GM18520 (cell line): Measurements from ENCODE around the gene CREB3L2.
"Not testable (repeated sequence)": the region's sequence is repeated elsewhere in the genome, so short reads cannot be mapped to it uniquely, and the experiment has no call there.

Source experiments
- ATAC-seq: cut with Tn5 transposase; IDR thresholded peaks from one replicate; pipeline ENCODE4 v1.9.1; 2021; ENCODE audit not compliant: unreplicated experiment

Gene CREB3L2

DNA sequence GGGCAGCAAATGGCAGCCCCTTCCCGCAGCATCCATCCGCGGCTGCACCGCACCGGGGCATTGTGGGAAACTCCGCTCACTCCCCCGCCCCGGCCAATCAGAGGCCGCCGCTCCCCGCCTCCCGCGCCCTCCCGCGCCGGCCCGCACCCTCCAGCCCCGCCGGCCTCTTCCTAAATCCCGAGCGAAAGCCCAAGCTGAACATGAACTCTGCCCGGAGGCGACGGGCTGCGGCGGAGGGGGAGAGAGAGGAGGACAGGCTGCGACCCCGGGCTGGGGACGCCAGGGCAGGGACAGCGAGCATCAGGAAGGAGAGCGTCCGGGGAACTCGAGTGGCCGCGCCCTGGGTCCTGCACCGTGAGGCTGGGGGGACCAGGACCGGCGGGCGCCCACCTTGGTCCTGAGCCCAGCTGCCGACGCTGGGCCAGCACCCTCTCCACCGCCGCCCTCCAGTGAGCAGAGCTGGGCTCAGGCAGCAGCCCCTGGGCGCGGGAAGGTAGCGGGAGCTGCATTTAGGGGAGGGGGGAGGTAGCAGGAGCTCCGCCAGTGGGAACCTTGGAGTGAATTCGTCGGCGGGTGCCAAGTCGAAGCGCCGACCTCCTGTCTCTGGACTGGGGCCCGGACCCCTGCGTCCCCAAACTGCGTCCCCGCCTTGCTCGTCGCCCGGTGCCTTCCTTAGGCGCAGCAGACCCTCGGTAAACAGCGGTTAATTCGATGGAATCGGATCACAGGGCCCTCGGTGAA, 154.9 kb downstream of the CREB3L2 start, which contains the start of gene DGKI:
Gene DGKI (minus strand): TSS at position 148 of the 741 bp plus-strand sequence.
- ATAC-seq = no peak

DNA sequence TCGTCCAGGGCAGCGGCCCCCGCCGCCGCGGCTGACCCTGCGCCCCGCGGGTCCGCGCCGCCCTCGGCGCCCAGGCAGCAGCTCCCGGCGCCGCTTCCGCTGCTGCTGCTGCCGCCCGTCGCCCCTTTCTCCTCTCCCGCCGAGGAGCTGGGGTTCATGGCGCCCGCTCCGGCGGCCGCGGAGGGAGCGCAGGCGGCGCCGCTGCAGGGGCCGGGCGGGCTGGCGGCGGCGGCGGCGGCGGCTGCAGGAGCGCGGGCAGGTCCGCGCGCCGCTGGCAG, 155.4 kb downstream of the CREB3L2 start:
- ATAC-seq = no peak

DNA sequence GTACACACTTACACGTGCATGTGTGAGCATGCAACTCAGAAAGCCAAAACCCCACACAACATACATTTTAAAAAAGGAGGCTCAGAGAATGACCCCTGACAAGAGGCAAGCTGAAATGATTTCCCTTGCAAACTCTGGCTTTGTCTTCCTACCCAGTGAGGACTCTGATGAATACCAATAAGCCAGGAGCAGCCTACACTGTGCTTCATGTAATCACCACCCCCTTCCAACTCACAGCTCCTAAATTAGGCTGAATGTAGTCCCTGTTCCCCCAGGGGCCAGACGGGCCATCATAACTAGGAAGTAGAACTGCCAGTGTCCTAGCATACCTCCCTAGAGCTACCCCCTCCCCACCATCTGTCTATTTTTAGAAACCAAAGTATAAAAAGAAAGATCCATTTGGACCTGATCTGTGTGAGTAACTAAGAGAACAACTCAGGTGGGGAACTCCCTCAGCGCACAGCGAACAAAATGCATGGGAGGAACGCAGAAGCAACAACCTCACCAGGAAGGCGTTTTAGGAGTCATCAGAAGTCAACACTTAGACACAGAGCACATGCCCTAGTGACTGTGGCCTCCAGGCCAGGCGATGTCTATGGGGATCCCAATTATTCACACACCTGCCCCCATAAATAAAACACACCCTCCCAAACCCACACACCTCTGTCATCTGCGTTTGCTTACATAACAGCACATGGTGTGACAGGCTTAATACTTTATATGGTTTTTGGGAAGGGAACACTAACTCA, 157.0 kb downstream of the CREB3L2 start:
- ATAC-seq = no peak

DNA sequence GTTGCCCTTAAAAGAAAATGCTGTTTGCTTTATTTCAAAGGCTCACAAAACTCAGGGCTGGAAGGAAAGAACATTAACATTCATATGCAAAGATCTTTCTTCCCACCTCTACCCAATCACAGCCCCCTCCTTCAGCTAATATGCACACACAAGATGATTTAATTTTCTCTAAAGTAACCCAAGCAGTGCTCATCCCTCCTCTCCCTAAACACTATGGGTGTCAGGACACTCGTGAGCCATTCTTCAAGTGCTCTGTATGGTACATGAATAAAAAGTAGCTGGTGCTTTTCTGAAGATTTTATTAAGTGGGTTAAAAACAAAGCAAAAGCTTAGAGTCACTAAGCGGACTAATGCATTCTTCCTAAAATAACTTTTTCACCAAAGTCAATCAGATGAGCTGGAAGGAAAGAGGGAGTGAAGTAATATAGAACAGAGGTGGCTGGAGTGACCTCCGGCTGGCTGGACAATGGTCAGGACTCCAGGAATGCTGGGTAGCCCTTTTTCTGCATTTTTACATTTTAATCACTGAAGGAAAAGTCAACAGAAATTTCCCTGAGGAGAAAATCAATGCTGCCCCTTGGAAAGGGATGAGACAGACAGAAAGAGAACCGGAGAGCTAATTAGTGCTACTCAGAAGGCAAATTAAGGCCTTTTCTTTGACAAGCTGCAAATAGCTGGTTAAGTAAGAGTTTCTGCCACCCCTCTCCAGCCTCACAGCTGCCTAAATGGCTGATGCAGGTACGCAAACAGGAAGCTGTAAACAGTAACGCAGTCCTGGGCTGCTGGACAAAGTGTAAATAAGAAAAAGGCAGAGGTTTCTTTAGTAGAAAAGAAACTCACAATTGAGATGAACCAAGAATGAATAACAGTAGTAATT, 161.7 kb downstream of the CREB3L2 start:
- ATAC-seq = no peak

DNA sequence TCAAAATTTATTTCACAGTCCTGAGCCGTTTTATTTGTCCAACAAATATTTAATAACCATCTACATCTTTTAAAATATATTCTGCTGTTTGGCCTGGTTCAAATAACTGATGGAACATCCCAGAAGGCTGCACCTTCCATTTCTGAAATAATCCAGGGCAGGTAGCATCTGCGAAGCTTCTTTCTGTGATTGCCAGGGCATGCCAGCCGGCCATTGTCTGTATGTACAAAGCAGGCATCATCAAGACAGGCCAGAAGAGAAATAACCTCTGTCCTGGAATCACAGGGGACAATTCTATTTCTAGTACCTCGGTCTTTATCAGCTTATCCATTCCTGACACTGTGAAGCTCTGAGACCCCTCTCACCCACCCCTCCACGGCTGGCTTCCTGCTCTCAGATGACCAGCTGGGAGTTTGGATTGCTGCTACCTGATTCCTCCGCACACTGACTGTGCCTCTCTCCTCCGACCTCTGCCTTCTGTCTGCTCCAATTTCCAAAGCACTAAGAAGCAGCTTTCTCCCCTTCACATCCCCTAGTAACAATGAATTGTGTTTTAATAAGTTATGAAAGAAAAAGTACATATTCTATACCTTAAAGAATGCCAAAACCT, 163.1 kb downstream of the CREB3L2 start:
- ATAC-seq = no peak

DNA sequence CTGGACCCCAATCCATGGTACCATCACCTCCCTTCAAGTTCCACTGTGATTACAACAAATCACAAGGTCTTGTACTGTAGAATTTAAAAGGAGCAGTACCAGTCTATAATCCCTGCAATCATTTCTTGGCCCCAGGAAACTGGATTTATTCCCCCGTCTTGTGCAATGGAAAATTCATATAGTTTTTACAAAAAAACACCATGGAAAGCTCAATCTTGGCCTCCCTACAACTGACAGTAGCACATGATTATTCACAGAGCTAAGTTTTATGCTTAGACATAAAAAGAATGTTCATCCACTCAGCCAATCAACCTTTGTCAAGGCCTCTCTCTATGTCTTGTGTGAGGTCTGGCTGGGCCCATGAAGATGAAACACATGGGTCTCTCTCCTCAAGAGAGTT, 165.3 kb downstream of the CREB3L2 start:
- no peak for ATAC-seq

DNA sequence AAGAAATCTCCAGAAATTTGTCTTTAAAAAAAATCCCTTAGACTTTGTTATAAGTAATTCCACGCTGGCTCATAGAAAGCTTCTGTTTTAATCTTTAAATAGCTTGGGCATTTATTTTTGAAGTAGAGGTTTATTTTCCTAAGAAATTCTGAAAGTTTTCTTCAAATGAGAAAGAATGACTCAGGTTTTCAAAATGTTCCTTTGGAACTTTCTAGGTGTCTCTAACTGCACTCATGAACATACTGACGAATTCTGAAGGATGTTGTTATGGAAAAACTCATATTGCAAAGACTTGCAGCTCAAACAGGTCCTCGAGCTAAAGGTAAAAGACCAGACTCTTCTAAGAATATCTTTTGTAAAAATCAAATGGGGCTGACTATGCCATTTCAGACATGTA, 165.8 kb downstream of the CREB3L2 start:
- no peak for ATAC-seq

DNA sequence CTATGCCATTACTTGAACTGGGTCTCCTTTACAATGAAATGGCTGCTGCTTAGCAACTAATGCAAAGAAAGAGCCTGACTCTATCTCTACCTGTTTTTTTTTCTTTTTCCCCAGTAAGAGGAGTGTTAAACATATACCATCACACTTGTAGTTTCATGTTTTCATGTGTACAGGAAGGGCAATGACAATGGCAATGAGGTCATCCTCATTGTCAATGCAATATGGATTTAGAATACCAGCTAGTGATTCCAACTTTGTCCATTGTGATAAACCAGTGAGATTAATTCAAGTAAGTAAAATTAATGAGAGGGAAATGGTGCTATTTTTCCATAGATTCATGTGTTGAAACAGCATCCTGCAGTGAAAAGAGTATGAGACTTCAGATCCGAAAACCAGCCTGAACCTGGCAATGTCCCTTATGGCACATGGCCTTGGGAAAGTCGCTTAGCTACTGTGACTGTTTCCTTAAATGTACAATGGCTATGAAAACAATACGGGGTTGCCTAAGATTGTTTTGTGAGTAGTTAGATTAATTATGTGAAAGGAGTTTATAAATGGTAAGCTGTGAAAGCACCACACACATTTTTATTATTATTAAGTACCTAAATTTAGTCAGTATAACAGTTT, 166.3 kb downstream of the CREB3L2 start:
- ATAC-seq = no peak

DNA sequence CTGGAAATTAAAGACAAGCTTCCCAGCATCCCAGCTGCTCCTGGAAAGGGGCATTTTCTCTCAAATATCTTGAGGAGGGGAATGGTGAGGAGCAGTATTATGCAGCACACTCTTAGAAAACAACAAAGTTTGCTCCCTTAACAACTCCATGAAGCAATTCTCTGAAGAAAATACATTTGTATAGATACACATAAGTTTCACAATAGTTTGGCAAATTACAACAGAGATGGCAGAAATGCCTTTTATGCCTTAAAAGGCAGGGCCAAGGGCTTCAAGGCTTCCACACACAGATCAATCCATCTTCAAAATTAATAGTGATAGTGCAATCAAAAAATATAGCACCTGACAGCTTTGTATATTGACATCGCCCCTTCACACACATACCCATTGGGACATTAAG, 167.3 kb downstream of the CREB3L2 start:
- no peak for ATAC-seq

DNA sequence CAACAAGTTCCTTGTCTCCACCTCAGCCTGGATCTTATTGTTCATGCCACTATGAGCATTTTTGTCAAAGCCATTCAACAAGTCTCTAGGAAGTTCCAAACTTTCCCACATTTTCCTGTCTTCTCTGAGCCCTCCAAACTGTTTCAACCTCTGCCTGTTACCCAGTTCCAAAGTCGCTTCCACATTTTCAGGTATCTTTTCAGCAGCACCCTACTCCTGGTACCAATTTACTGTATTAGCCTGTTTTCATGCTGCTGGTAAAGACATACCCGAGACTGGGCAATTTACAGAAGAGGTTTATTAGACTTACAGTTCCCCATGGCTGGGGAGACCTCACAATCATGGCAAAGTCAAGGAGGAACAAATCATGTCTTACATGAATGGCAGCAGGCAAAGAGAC, 168.9 kb downstream of the CREB3L2 start:
- not testable (repeated sequence) for ATAC-seq

DNA sequence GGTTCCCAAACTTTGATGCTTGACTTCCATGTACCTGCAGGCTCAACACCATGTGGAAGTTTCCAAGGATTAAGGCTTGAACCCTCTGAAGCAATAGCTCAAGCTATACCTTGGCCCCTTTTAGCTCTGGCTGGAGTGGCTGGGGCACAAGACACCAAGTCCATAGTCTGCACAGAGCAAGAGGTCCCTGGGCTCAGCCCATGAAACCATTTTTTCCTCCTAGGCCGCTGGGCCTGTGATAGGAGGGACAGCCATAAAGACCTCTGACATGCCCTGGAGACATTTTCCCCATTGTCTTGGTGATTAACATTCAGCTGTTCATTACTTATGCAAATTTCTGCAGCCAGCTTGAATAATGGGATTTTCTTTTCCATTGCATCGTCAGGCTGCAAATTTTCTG, 169.5 kb downstream of the CREB3L2 start:
- no peak for ATAC-seq

DNA sequence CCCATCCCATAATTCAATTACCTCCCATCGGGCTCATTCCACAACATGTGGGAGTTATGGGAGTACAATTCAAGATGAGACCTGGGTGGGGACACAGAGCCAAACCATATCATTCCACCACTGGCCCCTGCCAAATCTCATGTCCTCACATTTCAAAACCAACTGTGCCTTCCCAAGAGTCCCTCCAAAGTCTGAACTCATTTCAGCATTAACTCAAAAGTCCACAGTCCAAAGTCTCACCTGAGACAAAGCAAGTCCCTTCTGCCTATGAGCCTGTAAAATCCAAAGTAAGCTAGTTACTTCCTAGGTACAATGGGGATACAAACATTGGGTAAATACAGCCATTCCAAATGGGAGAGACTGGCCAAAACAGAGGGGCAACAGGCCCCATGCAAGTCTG, 170.3 kb downstream of the CREB3L2 start:
- ATAC-seq = not testable (repeated sequence)

DNA sequence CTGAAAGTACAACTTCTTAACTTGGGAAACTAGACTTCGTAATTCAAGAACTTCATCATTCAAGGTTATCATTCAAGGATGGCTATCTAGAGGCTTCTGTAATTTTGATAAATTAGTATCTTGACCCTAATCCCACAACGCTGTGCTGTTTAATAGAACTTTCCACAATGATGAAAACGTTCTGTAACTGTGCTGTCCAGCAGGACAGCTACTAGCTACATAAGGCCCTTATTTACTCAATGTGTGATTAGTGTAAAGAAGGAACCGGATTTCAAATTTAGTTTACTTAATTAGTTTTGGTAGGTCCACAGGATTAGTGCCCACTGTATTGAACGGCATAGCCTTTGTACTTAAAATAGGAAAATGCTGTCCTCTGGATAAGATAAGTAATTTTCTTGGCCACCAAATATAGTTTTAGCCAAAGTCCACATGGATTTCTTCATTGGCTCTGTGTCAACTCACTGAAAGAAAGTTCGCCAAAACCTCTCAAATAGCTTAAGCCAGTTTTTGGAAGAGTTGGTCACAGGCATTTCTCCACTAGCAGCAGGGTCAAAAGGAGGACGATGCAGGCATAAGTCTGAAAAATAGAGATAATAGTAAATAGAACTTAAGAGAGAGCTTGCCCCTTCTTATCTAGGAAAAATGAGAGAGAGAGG, 172.4 kb downstream of the CREB3L2 start:
- ATAC-seq = no peak

DNA sequence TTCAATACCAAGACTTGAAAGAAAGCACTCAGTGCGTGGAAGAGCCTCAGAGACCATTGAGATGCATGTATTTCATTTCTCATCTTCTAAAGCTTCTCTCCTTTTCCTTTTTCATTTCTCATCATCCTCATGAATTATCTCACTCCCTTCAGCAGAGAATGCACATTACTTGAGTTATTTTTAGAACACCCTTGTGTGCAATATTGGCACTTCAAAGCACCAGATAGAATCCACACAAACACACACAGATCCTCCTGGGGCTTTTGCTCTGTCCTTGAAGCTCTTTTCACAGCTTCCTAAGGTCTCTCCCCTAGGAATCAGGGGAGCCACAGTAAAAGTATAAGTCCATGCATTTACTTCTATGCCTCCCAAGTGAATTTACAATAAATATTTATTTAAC, 173.4 kb downstream of the CREB3L2 start:
- ATAC-seq = no peak

DNA sequence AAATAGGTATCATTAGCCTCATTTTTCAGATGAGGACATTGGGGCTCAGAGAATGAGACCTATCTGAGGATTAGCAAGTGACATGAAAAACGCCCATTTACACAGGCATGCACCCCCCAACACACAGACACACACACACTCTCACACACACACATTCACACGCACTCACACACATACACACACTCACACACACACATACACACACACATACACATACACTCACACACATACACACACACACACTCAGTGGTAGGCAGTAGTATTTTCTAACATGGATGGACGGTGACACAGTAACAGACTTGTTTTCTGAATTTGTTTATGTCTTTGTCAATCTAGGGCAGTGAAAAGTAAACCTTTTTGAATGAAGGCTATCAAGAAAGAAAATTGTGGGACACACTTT, 176.4 kb downstream of the CREB3L2 start:
- no peak for ATAC-seq
